H9 (cell line): Measurements from ENCODE around the gene TTC23. TPM values are rescaled to one million over a fixed set of nuclear protein-coding genes. Genes with fewer than 3 reads are reported as not detected.

ENCODE experiments used
- DNase-seq: peaks from one replicate; pipeline ENCODE4 v3.0.0-alpha.2; 2017
- H2AFZ ChIP-seq: one replicate; pipeline ENCODE4 v1.6.1; 2013; ENCODE audit warnings: mild to moderate bottlenecking, low read length, control low read depth, moderate library complexity
- H2AK5ac ChIP-seq: 2 replicates; pipeline ENCODE4 v1.6.1; 2013; ENCODE audit warnings: low read length, control low read depth, mixed read lengths; ENCODE audit not compliant: insufficient read length
- H2BK120ac ChIP-seq: one replicate; pipeline ENCODE4 v1.6.1; 2013; ENCODE audit warnings: low read depth, mild to moderate bottlenecking, low read length, control low read depth, inconsistent platforms; ENCODE audit not compliant: poor library complexity, severe bottlenecking
- H2BK12ac ChIP-seq: 2 replicates; pipeline ENCODE4 v1.6.1; 2013; ENCODE audit warnings: low read length, control low read depth, mixed read lengths, low read depth; ENCODE audit not compliant: insufficient read length
- H2BK15ac ChIP-seq: 2 replicates; pipeline ENCODE4 v1.6.1; 2013; ENCODE audit warnings: low read depth, low read length, control low read depth
- H2BK20ac ChIP-seq: one replicate; pipeline ENCODE4 v1.6.1; 2013; ENCODE audit warnings: low read depth, mild to moderate bottlenecking, low read length, control low read depth, inconsistent platforms; ENCODE audit not compliant: poor library complexity, severe bottlenecking
- H2BK5ac ChIP-seq: 2 replicates; pipeline ENCODE4 v1.6.1; 2013; ENCODE audit warnings: low read length, control low read depth, mixed read lengths; ENCODE audit not compliant: insufficient read length
- H3K14ac ChIP-seq: 2 replicates; pipeline ENCODE4 v1.6.1; 2013; ENCODE audit warnings: low read length, control low read depth; ENCODE audit not compliant: insufficient read depth
- H3K18ac ChIP-seq: 2 replicates; pipeline ENCODE4 v1.6.1; 2013; ENCODE audit warnings: low read depth, mild to moderate bottlenecking, mixed read lengths, low read length, control low read depth; ENCODE audit not compliant: insufficient read length
- H3K23ac ChIP-seq: 2 replicates; pipeline ENCODE4 v1.6.1; 2013; ENCODE audit warnings: low read length, control low read depth, mixed read lengths, low read depth; ENCODE audit not compliant: insufficient read length
- H3K23me2 ChIP-seq: 2 replicates; pipeline ENCODE4 v1.6.1; 2013; ENCODE audit warnings: low read depth, mild to moderate bottlenecking, mixed read lengths, low read length, control low read depth; ENCODE audit not compliant: insufficient read length, poor library complexity, severe bottlenecking
- H3K27ac ChIP-seq: 2 replicates; pipeline ENCODE4 v1.5.1; 2013; ENCODE audit warnings: low read length, control low read depth, mixed read lengths, low read depth; ENCODE audit not compliant: insufficient read length
- H3K27me3 ChIP-seq: 2 replicates; pipeline ENCODE4 v1.6.1; 2013; ENCODE audit warnings: low read length, control low read depth, inconsistent platforms; ENCODE audit not compliant: insufficient read depth
- H3K4ac ChIP-seq: 2 replicates; pipeline ENCODE4 v1.6.1; 2013; ENCODE audit warnings: low read depth, mild to moderate bottlenecking, control low read depth, inconsistent platforms, low read length, moderate library complexity
- H3K4me1 ChIP-seq: 2 replicates; pipeline ENCODE4 v1.6.1; 2013; ENCODE audit warnings: low read length, control low read depth, inconsistent platforms; ENCODE audit not compliant: insufficient read depth
- H3K4me2 ChIP-seq: 2 replicates; pipeline ENCODE4 v1.6.1; 2013; ENCODE audit warnings: low read length, control low read depth, mixed read lengths; ENCODE audit not compliant: insufficient read length, insufficient read depth
- H3K56ac ChIP-seq: 2 replicates; pipeline ENCODE4 v1.6.1; 2013; ENCODE audit warnings: low read depth, mild to moderate bottlenecking, mixed read lengths, low read length, control low read depth; ENCODE audit not compliant: insufficient read length
- H3K79me1 ChIP-seq: 2 replicates; pipeline ENCODE4 v1.6.1; 2013; ENCODE audit warnings: low read depth, mild to moderate bottlenecking, moderate library complexity, low read length, control low read depth, inconsistent platforms; ENCODE audit not compliant: insufficient read depth, poor library complexity, severe bottlenecking
- H3K79me2 ChIP-seq: 2 replicates; pipeline ENCODE4 v1.6.1; 2013; ENCODE audit warnings: low read length, control low read depth, inconsistent platforms; ENCODE audit not compliant: insufficient read depth
- H3K9ac ChIP-seq: 2 replicates; pipeline ENCODE4 v1.6.1; 2013; ENCODE audit warnings: low read length, control low read depth, mixed read lengths; ENCODE audit not compliant: insufficient read length; ENCODE audit errors: extremely low read depth
- H3K9me3 ChIP-seq: one replicate; pipeline ENCODE4 v1.6.1; 2013; ENCODE audit warnings: low read depth, low read length, inconsistent platforms; ENCODE audit not compliant: control insufficient read depth
- H3T11ph ChIP-seq: one replicate; pipeline ENCODE4 v1.6.1; 2013; ENCODE audit warnings: mild to moderate bottlenecking, low read length, control low read depth, inconsistent platforms
- H4K20me1 ChIP-seq: one replicate; pipeline ENCODE4 v1.6.1; 2013; ENCODE audit not compliant: control insufficient read depth, insufficient read length, insufficient read depth
- H4K5ac ChIP-seq: 2 replicates; pipeline ENCODE4 v1.6.1; 2013; ENCODE audit warnings: low read depth, mild to moderate bottlenecking, mixed read lengths, low read length, control low read depth; ENCODE audit not compliant: insufficient read length
- H4K8ac ChIP-seq: replicated peaks from 2 replicates; pipeline ENCODE4 v1.6.1; 2013; ENCODE audit warnings: low read length, control low read depth, mixed read lengths, low read depth; ENCODE audit not compliant: insufficient read length
- H4K91ac ChIP-seq: 2 replicates; pipeline ENCODE4 v1.6.1; 2013; ENCODE audit warnings: low read depth, mild to moderate bottlenecking, moderate library complexity, mixed read lengths, low read length, control low read depth; ENCODE audit not compliant: insufficient read length
- H3K27ac Mint-ChIP-seq, 3 experiments: 2 replicates in 2 of 3; 3 replicates in 1 of 3; pipeline ENCODE4 v1.8.0; 2020 to 2021; ENCODE audit warnings: mixed read lengths in 3 of 3, mild to moderate bottlenecking in 1 of 3, moderate library complexity in 1 of 3
- H3K27me3 Mint-ChIP-seq: 2 replicates; pipeline ENCODE4 v1.8.0; 2021; ENCODE audit warnings: low read depth, mild to moderate bottlenecking, moderate library complexity, mixed read lengths
- H3K36me3 Mint-ChIP-seq, 3 experiments: 2 replicates in 2 of 3; 3 replicates in 1 of 3; pipeline ENCODE4 v1.8.0; 2020 to 2021; ENCODE audit warnings: low read depth in 3 of 3, mixed read lengths in 3 of 3; ENCODE audit not compliant: insufficient read depth in 1 of 3
- H3K4me1 Mint-ChIP-seq, 2 experiments: 2 replicates each; pipeline ENCODE4 v1.8.0; 2020; ENCODE audit warnings: mixed read lengths in 2 of 2
- H3K4me3 Mint-ChIP-seq, 2 experiments: 2 replicates in 1 of 2; 3 replicates in 1 of 2; pipeline ENCODE4 v1.8.0; 2020 to 2021; ENCODE audit warnings: mild to moderate bottlenecking in 2 of 2, mixed read lengths in 2 of 2, moderate library complexity in 1 of 2
- H3K9me3 Mint-ChIP-seq, 2 experiments: 2 replicates in 1 of 2; 3 replicates in 1 of 2; pipeline ENCODE4 v1.8.0; 2020; ENCODE audit warnings: mild to moderate bottlenecking in 2 of 2, mixed read lengths in 2 of 2, moderate library complexity in 1 of 2
- CTCF ChIP-seq: fragments of 200-600 bp; sonication (generic); conservative IDR thresholded peaks from 3 replicates; pipeline ENCODE4 v1.8.0; 2021; ENCODE audit warnings: antibody characterized with exemption, mild to moderate bottlenecking
- WGBS: extraction: QIAGEN DNeasy Blood & Tissue Kit; methylation state at CpG from one replicate; pipeline ENCODE4 v1.1.7; 2013; ENCODE audit warnings: missing lambda C conversion rate, low lambda C conversion rate, mixed read lengths; ENCODE audit not compliant: insufficient read length; ENCODE audit errors: extremely low coverage; 5-methylcytosine and 5-hydroxymethylcytosine counted together
- total RNA-seq: library from RNA; stranded (reverse); gene quantifications from 2 replicates; pipeline ENCODE4 v1.2.1, GENCODE V29; 2021

Gene TTC23
- total RNA-seq, 1 experiment from 2014 or later = 14.3 TPM

GRCh38 chr15:99228120-99228770 is 21.1 kb downstream of the TTC23 start:
- H3K4me1 Mint-ChIP-seq = peaks cover 9% of the 10 kb centered on the region in 2 experiments

More at GRCh38 chr15:99228120-99228770, 21.1 kb downstream of the TTC23 start:
- no peak overlapping the region for H3K18ac ChIP-seq
- H3K9ac ChIP-seq = no peak overlapping the region
- H2BK5ac ChIP-seq = no peak overlapping the region
- H2BK12ac ChIP-seq = no peak overlapping the region
- H3K27ac Mint-ChIP-seq = no peak overlapping the region; a peak in 1 of 7 replicates
- no peak overlapping the region for H4K91ac ChIP-seq
- no peak overlapping the region for H2BK15ac ChIP-seq
- H4K20me1 ChIP-seq = no peaks in the 10 kb centered on the region
- H3T11ph ChIP-seq = no peak overlapping the region
- no peak overlapping the region for H3K4ac ChIP-seq
- no peak overlapping the region for H3K23ac ChIP-seq
- no peak for TF ChIP-seq CTCF
- H3K27me3 Mint-ChIP-seq = no peaks in the 10 kb centered on the region
- no peak overlapping the region for H2AFZ ChIP-seq
- WGBS = no CpG with 5 or more reads among the region's 3 CpGs
- H2AK5ac ChIP-seq = no peak overlapping the region
- no peaks in the 10 kb centered on the region for H3K79me2 ChIP-seq
- H3K23me2 ChIP-seq = no peaks in the 10 kb centered on the region
- H3K9me3 ChIP-seq = no peaks in the 10 kb centered on the region
- DNase-seq = no peak
- H3K4me1 ChIP-seq = no peaks in the 10 kb centered on the region
- H3K27me3 ChIP-seq = no peaks in the 10 kb centered on the region
- H4K8ac ChIP-seq = no peak overlapping the region
- no peak overlapping the region for H3K56ac ChIP-seq
- no peak overlapping the region for H3K27ac ChIP-seq
- peaks cover 0 to 4% of the 10 kb centered on the region in 2 experiments; a peak in 1 of 5 replicates for H3K9me3 Mint-ChIP-seq
- H2BK120ac ChIP-seq = no peak overlapping the region
- no peak overlapping the region for H3K4me2 ChIP-seq
- no peak overlapping the region for H4K5ac ChIP-seq
- no peak overlapping the region for H2BK20ac ChIP-seq
- H3K79me1 ChIP-seq = no peaks in the 10 kb centered on the region
- no peak overlapping the region for H3K14ac ChIP-seq
- peaks cover 7 to 23% (median 20%) of the 10 kb centered on the region in 3 experiments; a peak in 6 of 7 replicates for H3K36me3 Mint-ChIP-seq
- H3K4me3 Mint-ChIP-seq = no peak overlapping the region
